Measurements from ENCODE around the gene DLG2.

The DLG2 gene

DNA sequence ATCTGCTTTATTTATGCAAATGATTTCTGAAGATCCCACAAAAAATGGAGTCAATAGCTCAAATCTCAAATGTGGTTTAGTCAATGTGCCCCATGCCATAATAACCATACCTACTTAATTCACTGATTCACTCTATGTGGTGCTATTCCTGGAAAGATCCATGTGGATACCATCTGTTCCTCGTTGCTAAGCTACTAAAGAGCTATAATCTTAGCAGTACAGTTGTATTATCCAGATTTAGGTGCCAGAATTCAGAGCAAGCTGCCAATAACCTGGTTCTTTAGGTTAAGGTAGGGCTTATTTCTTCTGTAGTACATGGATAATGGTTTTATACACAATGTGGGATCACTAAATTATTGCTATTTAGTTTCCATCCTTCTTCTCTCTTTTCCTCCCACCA lies 1366.3 kb downstream of the DLG2 start:
- no peak for DNase-seq (ENCODE audit: low read depth)

DNA sequence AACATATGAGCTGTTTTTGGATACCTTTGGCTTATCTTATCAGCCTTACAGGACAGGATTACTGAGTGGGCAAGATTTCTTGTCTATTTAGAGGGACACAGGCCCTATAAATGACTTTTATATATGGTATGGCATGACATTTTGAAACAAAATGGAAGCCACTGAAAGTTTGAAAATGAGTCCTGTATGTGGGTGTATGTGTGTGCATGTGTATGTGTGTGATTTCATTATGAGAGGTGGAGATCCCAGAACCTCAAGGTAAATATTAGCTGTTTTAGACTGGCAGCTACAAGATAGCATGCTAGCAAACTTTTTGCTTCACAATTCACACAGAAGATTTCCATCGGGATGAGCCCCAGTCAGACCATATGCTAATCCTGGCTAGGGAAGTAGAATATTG lies 1370.5 kb downstream of the DLG2 start:
- no peak for DNase-seq (ENCODE audit: low read depth)

DNA sequence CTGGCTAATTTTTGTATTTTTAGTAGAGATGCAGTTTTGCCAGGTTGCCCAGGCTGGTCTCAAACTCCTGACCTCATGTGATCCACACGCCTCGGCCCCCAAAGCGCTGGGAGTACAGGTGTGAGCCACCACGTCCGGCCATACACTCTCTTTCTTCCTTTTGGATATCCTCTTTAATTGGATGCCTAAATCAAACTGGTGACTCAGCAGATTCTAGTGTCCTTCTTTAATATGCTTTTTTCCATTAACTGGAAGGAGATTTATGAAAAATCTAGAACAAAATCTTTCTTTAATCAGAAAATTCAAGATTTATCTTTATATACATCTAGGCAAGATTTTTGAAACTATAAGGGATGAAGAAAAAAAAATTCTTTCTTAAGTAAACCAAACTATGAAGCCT lies 1371.7 kb downstream of the DLG2 start:
- DNase-seq (ENCODE audit: low read depth): no peak

DNA sequence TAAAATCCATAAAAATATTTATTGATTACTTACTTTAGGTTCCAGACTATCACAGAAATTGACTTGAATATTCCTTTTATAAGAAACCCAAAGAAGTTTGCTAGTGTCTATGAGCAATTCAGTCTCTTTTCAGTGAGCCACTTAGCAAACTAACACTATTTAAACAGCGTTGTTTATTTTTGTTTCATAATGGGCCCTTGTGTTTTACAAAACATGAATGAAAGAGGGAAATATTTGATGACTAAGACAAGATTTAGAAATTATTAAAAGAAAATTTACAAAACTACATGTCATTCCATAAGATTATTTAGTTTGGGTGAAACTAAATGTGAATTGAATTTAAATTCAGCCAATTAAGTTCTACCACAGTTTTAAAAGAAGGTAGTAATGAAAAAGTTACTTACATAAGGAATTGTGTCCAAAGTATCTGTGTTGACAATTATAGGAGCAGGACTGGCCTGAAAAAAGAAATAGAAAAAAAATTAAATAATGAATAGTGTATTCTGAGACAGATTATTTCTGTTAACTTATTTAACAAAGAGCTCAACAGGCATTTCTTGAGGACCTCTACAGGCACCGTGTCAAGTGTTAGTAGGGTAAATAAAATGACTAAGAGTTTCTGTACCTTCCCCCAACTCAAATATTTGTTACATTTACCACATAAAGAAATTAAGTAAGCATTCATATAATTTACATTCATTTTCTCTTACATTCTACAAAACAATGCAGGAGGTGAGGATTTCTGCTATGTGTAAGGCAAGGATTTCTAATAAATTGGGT lies 1376.1 kb downstream of the DLG2 start:
- no peak for DNase-seq (ENCODE audit: low read depth)

DNA sequence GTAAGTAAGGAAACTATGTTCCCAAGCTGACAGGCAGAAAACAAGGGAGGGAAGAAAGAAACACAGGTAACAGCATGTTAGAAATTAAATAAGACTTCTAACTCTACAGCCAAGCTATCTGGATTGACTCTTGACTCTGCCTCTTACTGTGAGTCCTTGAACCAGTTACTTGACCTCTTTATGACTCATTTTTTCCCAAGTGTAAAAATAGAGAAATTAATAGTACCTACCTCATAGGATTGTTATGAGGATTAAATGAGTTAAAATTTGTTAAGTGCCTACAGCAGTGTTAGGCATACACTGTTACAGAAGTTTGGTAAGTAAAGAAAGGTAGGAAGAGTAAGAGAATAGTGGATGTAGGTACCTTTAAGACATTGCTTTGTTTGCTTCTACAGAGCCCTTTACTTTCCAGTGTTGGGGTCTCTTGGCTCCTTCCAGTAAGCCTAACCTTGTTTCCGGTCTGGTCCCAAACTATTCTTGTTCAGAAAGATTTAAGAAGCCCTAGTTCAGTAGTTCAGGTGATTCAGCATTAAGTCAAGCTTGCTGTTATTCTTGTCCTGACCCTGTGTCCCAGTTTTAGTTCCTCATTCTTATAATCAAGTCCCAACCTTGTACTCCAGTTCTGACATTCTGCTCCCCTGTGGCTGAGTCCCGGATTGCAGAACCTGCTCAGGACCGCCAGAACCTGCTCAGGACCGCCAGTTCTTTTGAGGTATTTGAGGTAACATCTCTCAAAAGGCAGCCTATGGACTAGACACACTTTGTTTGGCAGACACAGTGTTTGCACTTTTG lies 1377.6 kb downstream of the DLG2 start:
- no peak for DNase-seq (ENCODE audit: low read depth)

DNA sequence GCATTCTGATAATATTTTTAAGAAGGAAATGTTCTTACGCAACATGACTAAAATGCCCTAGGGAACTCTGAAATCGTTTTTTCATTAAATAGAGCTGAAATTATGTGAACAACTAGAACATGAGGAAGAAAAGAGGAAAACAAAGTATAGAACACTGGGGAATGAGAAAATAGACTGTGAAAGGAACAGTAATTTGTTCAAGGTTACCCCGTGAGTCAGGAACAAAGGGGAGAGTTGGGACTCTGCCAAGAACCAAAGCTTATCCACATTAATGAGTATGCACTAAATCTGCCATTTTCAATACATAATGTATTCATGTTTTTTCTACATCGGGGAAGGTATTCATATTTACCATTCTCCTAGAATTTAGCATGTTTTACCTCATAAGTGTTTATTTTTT lies 1379.2 kb downstream of the DLG2 start:
- DNase-seq (ENCODE audit: low read depth): no peak

DNA sequence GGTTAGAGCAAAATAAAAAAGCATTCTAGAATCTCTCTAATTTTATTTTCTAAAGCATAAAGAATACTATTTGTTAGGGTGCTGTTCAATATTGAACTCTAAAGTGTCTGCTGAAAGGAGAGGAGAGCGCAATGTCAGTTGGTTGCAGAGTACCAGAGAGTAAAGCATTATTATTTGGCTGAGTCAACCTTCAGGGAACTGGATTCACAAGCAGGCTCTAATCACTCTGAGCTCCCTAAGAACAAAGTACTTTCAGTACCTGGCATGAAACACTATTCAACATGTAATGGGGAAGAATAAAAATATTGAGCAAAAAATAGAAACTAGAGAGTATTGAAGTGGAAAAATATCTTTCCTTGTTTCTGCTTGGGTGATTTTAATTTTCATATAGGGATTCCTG lies 1380.0 kb downstream of the DLG2 start:
- no peak for DNase-seq (ENCODE audit: low read depth)

DNA sequence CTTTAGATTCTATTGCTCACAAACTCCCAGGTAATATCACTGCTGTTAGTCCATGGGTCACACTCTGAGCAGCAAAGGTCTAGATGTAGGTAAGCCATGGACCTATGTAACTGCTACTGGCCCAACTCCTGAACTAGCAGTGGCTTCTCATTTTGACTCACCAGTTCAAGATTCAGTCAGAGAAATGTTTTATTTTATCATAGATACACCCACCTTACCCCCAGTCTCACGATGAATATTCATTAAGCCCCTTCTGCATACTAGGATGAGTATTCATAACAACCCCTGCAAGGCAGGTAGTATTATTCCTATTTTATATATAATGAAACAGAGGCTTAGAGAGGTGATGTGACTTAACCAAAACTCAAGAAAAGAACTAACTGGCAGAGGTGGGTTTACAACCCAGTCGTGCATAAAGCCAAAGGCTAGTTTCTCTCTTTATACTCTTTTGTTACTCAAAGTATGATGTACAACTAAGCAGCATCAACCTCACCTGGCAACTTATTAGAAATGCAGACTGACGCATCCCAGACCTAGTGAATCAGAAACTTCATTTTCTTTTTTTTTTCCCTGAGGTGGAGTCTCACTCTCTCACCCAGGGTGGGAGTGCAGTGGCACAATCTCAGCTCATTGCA lies 1383.4 kb downstream of the DLG2 start:
- DNase-seq (ENCODE audit: low read depth): no peak

DNA sequence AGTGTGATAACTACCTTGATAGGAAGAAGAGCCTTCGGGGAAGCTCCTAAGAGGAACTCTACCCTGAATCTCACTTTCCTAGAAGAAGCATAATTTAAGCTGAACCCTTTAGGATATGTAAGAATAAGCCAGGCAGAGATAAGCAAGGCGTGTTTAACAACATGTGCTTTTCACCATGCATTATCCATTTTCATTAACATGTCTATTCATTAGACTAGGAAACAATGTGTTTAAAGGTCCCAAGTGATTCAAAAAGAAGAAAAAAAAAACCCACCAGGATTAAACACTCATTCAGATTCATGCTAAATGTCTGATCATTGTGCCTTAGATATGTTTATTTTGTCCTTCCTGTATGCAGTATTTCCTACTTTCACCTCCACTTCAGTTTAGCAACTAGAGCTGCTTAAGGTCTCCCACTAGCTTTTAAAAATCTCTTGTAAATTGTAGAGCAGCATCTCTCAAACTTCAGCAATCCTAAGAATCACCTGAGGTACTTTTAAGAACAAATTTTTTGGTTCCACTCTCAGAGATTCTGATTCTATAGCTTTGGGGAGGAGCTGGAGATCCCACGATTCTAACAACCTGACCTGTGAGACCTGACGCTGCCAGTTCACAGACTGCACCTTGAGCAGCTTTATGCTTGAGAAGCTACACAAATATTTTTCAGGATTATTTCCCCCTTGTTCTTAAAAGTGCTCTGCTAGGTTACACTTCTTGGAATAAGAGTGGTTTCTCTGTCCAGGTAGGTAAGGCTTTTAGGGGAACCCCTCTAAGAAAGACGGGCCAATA lies 1385.6 kb downstream of the DLG2 start:
- no peak for DNase-seq (ENCODE audit: low read depth)

DNA sequence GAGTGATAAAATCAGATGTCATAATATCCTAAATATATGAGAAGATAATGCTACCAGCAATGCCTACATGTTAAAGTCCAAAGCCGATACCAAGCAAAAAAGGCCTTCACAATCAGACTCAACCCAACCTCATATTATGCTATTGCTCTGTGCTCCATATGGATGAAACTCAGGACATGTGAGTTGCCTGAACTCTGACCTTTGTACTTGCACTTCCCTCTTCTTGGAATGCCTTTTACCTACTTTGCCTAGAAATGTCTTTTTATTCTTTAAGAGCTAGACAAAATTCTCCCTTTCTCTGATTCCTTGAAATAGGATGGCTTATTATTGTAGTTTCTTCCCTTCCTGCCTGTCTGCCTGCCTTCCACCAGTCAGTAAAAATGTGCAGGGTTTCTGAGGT lies 1386.3 kb downstream of the DLG2 start:
- no peak for DNase-seq (ENCODE audit: low read depth)

DNA sequence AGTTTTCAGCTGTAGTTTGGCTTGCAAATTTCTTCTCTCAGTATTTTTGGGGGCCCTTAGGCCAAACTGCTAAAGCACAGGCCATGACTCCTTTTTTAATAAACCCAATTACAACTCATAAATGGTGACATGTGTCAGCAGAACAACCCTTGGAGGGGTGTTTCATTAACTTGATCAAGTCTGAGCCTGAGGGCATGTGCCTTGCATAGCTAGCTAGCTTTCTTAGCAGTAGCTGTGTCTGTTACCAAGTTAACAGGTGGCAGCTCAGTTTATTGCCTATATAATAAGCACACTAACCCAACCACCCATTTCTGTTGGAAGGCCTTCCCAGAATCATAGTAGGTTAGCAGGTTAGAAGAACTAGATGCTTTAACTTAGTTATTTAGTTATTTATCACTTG lies 1390.7 kb downstream of the DLG2 start:
- no peak for DNase-seq (ENCODE audit: low read depth)

DNA sequence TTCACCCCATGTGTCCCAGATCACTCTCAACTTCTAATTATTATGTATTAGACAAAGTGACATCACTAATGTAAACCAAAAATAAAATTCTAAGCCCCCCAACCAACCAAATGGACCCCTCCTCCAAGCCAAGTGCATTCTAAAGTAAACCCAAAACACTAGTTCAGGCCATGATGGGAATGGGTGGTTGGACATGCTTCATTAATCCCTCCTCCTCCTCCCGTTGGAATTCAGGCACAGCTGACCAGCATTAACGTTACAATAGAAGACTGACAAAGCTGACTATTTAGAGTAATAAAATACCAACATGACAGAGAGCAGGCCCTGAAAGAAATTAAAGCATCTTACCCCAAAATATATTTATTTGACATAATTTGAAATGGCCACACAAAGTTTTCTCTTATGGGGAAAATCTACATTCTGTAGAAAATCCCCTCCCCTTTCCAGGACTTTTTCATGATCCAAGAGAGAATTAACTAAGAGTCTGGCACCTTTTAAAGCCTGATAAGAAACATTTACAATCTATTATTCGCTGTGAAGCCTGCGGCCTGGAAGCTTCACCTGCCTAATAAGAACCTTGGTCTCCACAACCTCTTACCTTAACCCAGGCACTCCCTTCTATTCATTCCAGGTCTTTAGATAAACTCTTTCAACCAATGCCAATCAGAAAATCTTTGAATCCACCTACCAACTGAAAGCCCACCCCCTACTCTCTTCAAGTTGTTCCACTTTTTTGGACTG lies 1392.5 kb downstream of the DLG2 start:
- no peak for DNase-seq (ENCODE audit: low read depth)

DNA sequence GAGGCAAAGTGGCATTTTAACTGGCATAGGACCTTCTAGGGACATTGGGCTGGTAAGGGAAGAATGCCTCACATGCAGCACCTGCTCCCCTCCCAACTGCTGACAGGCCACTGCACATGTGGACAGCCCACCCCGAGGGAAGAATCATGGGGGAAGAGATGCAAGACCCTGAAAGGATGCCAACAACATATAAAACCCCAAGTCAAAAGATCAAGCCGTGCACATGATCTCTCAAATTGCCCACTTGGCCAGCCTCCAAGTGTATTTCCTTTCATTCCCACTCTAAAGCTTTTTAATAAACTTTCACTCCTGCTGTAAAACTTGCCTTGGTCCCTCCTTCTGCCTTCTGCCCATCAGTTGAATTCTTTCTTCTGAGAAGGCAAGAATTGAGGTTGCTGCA lies 1393.1 kb downstream of the DLG2 start:
- no peak for DNase-seq (ENCODE audit: low read depth)

DNA sequence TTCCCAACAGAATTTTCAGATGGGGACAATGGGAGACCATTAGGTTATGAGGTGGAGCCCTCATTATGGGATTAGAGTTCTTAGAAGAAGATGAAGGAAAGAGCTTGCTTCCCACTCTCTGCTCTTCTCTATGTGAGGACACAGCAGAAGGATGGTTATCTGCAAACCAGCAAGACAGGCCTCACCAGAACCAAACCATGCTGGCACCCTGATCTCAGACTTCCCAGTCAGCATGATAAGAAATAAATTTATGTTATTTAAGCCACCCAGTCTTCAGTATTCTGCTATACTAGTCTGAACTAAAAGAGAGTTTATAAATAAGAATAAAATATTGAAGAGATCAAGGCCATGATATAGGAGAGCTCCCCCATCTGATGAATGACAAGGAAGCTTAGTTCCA lies 1394.6 kb downstream of the DLG2 start:
- no peak for DNase-seq (ENCODE audit: low read depth)

DNA sequence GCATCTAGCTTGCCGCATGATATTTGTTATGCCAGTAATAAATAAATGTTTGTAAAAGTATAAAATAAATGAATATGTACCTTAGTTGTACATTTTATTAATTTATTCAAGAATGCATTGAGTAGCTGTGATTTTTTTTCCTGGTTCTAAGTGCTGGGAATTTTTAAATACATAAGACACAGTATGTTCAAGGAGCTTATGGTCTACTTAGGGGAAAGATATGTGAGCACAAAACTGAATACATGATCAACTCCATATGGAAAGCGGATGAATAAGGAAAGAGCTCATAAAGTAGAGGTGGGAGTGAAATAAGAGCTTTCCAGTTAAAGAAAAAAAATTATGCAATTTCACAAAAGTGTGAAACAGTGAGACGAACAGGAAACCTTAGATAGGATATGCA lies 1396.7 kb downstream of the DLG2 start:
- DNase-seq (ENCODE audit: low read depth): no peak

DNA sequence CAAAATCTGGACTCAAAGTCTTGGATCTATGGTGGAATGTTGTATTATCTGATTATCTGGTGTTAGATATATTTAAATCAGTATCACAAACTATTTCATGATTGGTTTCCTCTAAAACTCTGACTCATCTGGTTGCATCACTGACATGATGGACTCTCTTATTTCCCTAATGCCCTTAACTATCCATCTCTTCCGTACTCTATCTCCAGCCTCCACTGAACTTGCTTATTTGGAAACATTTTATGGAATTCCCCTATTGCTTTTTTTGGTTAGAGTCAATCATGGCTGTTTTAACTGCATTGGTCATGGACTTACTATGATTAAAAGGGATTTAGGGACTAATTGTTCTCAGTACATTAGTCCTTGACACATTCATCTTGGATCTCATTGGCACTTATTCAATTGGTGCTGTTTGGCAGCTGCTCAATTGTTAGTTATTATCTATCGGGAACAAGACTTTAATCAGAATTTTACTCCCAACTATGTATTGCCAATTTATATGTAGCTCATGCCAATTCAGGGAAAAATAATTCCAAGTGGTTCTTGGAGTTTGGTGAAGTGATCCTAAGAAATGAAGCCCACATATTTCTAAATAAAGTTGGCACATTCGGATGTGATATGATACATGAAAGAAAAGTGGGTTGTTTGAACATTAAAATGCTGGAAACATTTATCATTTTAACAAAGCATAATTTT lies 1399.0 kb downstream of the DLG2 start:
- no peak for DNase-seq (ENCODE audit: low read depth)

DNA sequence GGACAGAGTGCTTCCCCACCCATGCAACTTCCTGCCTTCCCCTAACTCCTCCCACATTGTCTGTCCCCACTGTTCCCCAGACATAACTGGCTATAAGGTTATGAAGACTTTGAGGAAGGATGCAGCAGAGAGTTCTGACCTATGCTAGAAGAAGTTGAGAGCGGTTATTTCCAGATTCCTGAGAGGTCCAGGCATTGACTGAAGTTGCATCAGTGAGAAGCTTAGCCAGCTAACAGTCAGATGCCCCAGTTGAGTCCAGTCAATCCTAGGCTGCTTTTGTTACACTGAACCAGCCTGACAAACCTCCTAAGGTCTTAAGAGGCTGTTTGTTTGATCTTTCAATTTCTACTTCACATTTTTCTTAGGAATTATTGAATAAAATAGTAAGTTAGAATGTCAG lies 1403.1 kb downstream of the DLG2 start:
- no peak for DNase-seq (ENCODE audit: low read depth)

DNA sequence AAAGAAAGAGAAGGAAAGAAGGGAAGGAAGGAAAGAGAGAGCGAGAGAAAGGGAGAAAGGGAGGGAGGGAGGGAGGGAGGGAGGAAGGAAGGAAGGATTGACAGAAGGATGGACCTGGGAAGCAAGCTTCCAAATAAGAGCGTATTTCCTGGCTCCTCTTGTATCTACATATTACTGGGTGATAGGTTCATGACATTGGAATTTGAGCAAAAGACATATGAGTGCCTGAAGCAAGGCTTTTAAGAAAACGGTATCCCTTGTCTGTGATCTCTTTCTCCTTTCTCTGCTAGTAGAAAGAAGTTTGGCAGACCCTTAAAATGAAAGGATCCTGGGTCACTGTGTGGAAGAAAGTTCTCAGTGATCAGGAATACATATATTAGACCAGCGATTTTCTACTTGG lies 1408.8 kb downstream of the DLG2 start:
- no peak for DNase-seq (ENCODE audit: low read depth)

DNA sequence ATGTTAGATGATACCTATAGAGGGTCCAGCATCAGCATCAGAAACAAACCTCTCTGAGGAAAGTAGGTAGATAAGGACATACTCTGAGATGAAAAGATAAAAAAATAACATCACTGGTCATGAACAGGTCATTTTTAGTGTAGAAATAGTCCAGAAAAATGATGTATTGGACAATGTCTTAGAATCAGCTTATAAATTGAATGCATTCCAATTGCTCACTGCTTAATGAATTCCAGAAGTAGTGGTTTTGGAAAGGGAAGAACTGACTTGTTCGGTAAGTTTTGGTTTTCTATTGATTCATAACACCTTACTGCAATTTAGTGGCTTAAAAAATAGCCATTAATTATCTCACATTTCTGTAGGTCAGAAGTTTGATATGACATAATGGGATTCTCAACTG lies 1411.5 kb downstream of the DLG2 start:
- no peak for DNase-seq (ENCODE audit: low read depth)

DNA sequence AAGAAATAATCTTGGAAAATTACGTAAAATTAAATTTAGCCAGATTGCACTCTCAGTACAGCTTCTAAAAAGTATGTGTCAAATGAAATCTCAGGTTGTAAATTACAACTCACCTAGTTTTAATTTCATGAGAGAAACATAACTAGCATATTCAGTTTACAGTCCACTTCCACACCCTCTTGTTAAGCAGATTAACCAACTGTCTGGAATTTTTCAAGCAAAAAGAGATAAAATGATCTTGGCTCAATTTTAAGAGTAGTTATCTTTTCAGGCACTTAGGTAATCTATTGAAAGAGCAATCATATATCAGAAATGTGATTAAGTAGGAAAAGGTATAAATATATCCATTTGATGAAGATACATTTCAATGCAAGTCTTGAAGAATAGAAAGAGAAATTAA lies 1412.6 kb downstream of the DLG2 start:
- DNase-seq (ENCODE audit: low read depth): no peak

Measured in activated T-cell treated with anti-CD3 and anti-CD28 coated beads for 24 hours (primary cell).